Measurements from ENCODE around the gene SLC2A11.

- TF ChIP-seq CTCF (IDR thresholded peaks at IDR 0.05; ENCODE audit: poor library complexity, severe bottlenecking), result no peak
- no peak for TF ChIP-seq REST (IDR thresholded peaks at IDR 0.05; ENCODE audit: borderline replicate concordance)
- TF ChIP-seq EP300 (conservative IDR thresholded peaks at IDR 0.05; ENCODE audit: poor library complexity, severe bottlenecking), result no peak
- no peak for TF ChIP-seq POLR2AphosphoS5 (IDR thresholded peaks at IDR 0.05)
- no peak for TF ChIP-seq TAF1 (IDR thresholded peaks at IDR 0.05; ENCODE audit: low read depth)
Measured at GRCh38 chr22:23908587-23909205, 51.0 kb downstream of the SLC2A11 start.
